ENCODE results near the gene MLLT3.

Gene MLLT3

DNA sequence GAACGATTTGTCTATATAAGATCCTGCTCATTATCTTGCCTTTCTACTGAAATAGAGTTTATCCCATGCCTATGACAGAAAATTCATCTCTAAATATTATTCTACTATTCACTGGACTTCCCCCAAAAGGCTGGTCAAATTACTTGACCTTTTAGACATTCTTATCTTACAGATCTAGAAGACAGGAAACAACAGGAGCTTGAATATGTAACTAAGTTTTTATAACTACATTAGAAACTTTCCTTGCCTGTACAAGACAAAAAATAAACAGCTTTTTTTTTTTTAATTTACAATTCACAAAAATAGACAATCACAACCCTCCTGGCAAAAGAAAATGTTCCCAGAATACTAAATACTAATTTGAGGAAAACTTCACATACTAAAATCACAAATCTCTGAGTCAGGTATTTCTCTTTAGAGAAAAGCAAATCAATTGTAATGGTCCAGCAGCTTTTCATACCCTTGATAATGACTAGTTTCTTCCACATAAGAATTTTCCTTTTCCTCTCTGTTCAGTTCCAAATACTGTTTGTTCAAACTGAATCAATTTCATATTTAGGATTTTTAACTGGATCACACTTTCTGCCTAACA is 68.6 kb downstream of the MLLT3 start:
- no peak for DNase-seq

DNA sequence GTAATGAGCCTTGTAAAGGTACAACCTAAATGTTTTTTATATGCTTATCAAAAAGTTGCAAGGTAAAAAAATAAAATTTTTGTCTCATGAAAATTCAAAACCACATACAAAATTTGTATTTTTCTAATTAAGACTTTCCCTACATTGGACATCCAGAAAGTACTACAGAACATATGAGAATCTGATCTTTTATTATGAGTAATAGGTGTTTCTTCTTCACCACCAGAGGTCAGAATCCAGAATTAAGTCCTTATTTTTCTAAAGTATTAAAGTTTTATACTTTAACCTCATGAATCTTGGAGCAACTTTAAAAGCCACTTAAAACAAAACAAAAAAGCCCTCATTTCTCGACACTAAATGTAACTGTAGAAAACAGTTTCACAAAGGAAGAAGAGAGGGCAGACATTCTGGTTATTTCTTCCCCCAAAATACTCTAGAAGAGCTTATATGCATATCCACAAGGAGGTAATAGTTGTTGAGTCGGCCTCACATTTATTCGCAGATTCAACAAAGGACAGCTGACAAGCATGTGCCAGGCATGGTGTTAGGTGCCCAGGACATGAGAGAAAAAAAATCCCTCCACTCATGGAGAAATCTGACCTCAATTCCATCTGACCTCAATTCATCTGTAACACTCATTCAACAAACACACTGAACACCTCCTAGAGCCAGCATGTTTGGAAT is 69.3 kb downstream of the MLLT3 start:
- no peak for DNase-seq

DNA sequence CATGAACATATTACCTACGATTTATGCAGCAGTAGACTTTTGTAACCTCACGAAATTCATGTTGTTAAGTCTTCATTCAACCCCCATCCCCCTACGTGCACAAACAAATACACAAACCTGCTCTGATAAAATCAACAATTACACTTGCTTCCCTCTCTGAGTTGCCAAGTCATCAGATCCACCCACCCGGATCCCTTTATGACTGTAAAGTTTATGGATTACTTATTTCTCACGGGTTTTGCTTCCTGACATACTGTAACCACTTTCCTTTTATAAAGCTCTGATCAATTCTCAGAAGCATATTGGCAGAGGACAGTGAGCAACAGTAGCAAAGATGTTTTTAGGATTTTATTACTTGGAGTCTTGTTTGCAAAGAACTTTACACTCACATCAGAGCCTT is 70.5 kb downstream of the MLLT3 start:
- no peak for DNase-seq

DNA sequence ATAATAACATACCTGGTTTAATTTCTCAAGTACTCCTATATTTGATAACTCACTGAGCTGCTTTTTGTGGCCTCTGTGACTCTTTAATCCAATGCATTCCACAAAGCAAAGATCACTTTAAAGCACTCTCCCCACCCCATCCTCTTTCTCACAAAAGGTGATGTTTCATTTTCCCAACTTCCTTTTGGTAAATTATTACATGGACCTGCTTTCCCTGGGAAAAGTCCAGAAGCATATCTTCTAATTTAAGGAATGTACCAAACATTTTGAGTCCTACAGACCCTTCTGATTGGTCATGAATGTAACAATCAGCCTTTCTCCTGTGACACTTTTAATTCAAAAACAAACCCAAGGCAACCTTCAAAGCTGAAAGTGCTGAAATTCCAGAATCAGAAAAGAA is 71.1 kb downstream of the MLLT3 start:
- no peak for DNase-seq

DNA sequence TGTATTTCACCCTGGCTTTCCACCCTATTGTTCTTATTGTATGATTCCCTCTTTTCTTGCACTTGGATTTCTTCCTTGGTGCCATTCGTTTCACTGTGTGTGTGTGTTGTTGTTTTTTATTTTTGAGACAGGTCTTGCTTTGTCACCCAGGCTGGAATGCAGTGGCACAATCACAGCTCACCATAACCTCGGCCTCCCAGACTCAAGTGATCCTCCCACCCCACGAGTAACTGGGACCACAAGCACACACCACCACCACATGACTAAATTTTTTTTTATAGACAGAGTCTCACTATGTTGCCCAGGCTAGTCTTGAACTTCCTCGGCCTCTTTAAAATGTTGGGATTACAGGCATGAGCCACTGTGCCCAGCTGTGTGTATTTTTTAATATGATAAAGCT is 72.0 kb downstream of the MLLT3 start:
- no peak for DNase-seq

DNA sequence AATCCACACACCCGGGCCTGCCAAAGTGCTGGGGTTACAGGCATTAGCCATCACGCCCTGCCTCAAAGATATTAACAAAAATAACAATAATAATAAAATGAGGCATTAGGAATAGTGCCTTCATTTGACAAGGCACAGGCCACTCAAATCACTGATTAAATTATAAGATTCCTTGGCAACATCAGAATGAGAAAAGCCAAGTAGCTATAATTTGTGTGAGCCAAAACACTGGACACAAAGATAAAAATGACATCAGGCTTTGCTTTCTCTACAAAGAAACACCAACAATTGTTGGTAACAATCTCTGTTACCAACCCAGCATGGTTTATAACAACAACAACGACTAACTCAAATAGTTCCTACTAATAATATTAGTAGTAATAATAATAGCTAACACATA is 73.2 kb downstream of the MLLT3 start:
- DNase-seq, result no peak

DNA sequence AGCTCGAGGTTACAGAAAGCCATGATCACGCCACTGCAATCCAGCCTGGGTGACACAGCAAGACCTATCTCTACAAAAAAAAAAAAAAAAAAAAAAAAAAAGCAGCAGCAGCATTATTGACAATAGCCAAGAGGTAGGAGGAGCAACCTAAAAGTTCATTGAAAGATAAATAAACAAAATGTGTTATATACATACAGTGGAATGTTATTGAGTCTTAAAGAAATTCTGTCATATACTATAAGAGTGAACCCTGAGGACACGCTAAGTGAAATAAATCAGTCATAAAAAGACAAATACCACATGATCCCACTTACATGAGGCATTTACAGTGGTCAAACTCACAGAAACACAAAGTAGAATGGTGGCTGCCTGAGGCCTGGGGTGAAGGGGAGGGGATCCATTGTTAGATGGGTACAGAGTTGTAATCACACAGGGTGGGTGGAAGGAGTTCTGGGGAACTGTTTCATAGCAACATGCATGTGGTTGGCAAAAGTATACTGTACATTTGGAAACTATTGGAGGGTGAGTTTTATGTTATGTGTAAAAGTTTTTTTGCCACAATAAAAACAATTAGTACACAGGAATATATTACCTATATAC is 77.2 kb downstream of the MLLT3 start:
- DNase-seq, result no peak

DNA sequence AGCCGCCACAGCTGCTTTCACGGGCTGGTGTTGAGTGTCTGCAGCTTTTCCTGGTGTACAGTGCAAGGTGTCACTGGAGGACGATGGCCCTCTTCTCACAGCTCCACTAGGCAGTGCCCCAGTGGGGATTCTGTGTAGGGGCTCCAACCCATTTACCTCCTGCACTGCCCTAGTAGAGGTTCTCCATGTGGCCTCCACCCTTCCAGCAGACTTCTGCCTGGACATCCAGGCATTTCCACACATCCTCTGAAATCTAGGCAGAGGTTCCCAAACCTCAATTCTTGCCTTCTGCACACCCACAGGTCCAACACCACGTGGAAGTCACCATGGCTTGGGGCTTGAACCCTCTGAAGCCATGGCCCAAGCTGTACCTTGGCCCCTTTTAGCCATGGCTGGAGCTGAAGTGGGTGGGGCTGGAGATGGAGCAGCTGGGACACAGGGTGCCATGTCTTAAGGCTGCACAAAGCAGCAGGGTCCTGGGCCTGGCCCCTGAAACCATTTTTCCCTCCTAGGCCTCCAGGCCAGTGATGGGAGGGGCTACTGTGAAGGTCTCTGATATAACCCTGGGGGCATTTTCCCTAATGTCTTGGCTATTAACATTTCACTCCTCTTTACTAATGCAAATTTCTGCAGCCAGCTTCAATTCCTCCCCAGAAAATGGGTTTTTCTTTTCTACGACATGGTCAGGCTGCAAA is 82.0 kb downstream of the MLLT3 start:
- no peak for DNase-seq

DNA sequence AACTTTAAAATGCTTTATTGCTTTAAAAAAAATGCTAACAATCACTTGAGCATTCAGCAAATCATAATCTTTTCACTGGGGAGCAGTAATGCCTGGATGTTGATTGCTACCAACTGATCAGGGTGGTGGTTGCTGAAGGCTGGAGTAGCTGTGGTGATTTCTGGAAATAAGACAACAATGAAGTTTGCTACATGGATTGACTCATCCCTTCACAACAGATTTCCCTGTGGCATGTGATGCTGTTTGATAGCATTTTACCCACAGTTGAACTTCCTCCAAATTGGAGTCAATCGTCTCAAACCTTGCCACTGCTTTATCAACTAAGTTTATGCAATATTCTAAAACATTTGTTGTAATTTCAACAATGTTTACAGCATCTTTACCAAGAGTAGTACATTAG is 83.3 kb downstream of the MLLT3 start:
- DNase-seq, result no peak

DNA sequence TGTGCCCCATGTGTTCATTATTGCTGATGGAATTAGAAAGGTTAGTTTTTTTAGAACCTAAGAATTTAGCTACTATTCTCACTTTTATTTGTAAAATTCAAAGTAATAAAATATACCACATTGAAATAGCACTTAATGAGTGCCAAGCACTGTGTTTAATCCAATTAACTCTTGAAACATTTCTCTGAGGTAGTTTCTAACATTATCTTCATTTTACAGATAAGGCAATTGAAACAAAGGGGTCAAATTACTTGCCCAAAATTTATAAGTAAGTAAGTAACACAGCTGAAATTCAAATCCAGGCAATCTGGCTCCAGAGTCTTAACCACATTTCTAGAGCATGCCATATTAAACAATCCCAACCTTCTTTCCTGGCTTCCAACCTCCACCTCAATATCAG is 84.2 kb downstream of the MLLT3 start:
- DNase-seq, result no peak

DNA sequence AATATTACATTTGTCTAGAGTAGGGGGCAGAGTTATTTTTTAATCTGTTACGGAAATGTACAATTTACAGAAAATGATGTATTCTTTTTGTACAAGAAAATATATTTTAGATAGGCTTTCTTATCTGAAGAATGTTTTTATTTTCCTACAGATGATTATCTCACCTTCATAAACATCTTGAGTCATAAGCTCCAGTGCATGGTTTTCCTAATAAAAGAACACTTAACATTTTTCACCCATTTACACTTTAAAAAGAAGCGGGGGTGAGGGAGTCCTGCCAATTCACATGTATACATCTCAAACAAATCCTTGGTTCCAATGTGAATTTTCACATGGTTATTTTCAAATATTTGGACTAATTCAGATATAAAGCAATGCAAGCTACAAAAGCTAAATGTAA is 85.0 kb downstream of the MLLT3 start:
- DNase-seq, result no peak

DNA sequence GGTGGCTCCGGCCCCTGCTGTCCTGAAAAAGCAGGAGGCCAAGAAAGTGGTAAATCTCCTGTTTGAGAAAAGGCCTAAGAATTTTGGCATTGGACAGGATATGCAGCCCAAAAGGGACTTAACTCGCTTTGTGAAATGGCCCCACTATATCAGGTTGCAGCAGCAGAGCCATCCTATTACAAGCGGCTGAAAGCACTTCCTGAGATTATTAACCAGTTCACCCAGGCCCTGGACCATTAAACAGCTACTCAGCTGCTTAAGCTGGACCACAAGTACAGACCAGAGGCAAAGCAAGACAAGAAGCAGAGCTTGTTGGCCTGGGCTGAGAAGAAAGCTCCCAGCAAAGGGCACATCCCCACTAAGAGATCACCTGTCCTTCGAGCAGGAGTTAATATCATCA is 89.7 kb downstream of the MLLT3 start:
- DNase-seq, result no peak

DNA sequence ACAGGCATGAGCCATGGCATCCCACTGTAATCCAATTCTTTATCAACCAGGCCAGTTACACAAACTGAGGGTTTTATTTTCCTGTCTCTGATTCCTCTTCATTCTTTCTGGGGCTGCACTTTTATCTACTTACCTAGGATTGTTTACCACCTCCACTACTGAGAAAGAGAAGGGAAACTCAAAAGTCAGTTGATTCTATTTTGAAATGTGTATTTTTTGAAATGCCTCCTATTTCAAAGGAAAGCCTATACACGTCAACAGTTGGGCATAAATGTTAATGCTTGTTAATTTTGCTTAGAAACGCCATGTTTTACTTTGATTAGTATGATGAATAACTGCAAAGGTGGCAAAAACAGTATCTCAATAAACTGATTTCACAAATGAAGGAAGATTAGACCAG is 92.5 kb downstream of the MLLT3 start:
- no peak for DNase-seq

DNA sequence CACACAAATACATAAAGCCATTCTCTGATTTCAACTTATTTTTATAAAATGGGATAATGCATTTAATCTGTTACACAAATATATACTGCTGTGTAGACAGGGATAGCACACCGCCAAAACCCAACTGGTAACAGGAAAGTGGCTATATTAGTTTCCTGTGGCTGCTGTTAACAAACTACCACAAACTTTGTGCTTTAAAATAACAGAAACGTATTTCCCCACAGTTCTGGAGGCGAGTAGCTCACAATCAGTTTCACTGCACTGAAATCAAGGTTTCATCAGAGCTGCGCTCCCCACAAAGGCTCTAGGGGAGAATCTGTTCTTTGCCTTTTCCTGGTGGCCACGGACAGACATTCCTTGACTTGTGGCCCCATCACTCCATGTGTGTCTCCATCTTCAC is 94.0 kb downstream of the MLLT3 start:
- no peak for DNase-seq

DNA sequence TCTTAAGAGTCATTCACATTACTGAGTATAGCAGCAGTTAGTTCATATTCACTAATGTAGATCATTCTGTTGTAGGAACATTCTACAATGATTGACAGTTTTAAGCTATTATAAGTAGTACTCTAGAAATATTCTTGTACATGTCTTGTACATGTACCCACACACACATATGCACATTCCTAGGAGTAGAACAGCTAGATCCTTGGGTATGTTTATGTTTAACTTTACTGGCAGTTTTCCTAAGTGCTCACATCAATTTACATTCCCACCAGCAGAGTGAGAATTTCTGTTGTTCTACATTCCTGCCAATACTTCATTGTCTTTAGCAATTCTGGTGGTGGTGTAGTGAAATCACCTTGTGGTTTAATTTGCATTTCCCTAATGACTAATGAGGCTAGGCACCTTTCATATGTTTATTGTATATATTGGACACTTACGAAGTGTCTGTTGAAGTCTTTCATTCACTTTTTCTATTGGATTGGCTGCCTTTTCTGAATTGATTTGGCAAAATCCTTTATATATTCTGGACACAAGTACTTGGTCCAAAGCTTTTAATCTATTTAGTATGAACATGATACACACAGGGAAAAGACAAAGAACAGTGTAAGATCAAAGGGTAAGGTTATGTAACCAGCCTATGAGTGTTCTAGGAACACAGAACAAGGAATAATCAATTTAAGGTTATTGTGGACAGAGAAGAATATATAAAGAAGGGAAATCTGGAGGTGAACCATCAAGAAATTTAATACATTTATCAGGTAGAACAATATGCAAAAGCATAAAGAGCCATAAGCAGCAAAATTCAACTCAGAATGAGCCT is 95.6 kb downstream of the MLLT3 start:
- no peak for DNase-seq

DNA sequence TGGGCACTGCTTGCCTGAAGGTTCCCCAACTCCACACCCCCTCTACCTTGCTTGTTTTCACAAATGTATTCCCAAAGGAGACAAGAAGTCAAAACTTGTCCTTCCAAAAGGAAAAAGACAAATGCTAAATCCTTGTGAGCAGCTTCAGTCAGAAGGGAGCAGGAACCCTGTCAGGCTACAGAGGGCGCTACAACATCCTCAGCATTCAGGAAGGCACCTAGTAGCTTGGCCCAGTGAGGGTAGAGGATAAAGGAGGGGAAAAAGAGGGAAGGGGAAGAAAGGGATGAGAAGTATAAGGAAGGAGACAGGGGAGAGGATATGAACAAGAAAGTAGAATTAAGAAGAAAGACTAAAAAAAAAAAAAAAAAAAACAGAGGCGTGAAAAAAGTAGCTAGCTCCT is 97.5 kb downstream of the MLLT3 start:
- DNase-seq, result no peak

DNA sequence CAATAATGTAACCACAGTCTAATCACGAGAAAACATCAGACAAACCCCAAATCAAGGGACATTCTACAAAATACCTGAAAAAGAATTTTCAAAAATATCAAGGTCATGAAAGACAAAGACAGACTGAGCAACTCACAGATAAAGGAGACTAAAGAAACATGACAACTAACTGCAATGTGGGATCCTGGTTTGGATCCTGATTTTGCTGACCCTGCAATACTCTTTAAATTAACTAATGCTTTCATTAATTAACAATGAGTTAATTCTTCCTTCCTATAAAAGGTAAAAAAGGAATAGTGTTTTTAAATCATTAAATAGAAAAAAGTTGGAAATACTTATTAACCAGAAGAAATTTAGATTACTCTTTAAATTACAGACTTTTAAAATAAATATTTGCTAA is 103.6 kb downstream of the MLLT3 start:
- DNase-seq, result no peak

DNA sequence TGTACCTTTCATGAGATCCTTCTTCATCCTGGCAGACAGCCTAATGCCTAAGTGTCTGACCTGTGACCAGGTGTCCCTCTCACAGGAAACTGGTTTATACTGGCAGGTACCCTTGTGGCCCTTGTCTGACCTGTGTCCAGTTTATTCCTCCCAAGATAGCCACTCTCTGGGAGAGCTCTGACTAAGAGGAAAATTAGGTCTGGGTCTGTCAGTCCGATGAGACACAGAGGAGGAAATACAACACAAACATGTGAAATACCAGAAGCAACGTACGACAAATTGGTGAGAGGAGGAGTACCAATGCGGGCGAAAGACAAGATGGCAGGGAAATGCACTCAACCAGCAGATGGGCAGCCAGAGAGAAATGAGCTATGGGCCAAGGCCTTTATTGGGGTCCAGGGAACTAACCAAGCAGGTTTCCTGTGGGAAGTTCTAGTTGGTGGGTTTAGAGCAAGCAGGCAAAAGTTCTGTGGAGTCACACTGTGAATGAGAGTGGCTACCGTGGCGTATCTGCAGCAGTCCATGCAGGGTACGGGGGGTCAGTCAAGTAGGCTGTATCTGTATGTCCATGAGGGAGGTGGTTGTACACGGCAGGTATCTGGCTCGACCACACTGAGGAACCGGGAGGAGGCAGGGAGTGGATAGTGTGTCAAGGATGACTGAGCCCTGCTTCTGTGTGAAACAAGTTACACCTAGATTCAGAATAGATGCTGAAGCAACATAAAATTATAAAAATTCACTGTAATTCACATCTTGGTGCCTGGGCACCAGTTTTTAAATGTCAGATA is 109.0 kb downstream of the MLLT3 start:
- no peak for DNase-seq

DNA sequence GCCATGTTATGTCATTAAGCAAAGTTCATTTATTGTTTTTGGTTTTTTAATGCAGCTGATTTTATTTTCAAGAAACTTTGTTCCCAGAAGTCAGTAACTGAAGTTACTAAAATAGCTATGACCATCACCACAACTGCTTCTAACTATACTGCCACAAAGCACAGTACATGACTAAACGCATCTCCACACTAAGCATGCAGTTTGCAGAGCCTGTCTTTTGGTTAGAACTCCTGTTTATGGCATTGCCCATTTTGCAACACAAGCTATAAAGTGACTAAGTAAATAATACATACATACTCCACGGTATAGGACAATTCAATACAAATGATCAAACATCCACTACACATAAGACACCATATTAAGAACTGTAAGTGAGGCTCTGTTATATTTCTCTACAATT is 109.7 kb downstream of the MLLT3 start:
- DNase-seq, result no peak

DNA sequence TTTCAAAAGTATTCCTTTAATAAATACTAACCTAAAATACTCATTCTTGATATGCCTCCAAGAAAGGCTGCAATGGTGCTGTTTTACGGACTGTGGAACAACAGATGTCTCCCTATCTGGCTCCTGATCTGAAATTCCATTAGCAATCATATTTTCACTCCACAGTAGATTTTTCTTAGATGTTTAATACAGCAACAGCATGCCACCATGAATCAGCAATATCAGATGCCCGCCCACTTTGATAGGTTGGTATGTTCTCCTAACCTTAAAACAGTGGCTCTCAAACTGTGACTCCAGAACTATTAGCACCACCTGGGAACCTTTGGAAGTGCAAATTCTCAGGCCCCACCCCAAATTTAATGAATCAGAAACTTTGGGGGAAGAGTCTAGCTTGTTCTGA is 110.2 kb downstream of the MLLT3 start:
- no peak for DNase-seq

DNA sequence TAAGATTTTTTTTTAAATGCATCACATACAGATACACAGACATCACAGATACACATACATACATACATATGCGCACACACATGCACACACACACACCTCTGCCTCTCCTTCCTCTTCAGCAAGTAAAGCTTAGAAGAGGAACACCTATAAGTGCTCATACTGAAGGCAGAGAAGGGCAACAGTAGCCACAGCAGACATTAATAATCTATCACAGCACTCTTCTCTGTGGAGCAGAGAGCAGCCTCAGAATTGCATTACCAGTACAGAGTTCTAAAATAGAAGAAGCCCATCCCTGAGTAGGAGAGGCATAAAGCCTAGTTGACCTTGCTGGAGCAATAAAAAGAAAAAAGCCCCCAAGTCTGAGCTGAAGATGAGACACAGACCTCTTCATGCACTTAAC is 110.6 kb downstream of the MLLT3 start:
- no peak for DNase-seq

DNA sequence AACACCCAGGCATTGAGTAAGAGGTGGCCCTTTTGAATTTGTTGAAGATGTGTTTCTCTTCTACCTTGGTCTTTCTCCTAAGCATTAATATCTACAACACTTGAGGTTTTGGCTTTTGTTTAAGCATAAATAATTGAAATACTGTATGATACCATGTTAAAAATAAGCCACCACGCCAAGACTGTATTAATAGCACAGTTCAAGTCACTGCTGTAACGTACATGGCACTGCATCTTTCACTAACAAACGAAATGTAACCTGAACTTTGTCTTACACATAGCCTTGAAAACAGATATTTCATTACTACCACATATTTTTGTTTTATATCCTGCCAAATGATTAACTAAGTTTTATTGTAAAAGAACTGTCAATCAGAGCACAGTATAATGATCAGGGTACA is 112.8 kb downstream of the MLLT3 start:
- no peak for DNase-seq

DNA sequence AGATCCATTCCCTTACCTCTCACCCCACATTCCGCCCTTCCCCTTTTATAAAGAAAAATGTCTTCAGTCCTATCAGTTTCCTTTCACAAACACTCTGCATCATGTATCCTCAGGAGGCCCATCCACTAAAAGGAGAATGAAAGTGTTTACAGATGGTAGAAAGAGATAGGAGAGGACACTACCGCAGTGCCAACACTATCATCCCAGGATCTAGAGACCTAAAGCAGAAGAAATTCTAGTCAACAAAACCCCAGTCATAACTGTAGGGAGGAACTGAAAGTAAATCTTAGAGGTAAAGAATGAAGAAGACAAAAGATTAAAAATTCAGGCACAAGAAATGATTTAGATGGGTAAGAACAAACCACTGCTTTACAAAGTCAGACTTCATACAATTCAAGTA is 114.1 kb downstream of the MLLT3 start:
- DNase-seq, result no peak

Data from NCI-H1436 treated with DMSO at 0.1 percent for 48 hours (cell line).